WTC11 (cell line): ENCODE measurements around the gene SNX18.

Experiments used
- MAX ChIP-seq: sonication (generic); formaldehyde crosslinking; IDR thresholded peaks from 2 replicates; pipeline ENCODE4 v1.8.0; 2022; ENCODE audit warnings: mild to moderate bottlenecking, missing genetic modification reagents
- NFYB ChIP-seq: sonication (generic); formaldehyde crosslinking; conservative IDR thresholded peaks from 2 replicates; pipeline ENCODE4 v1.8.0; 2022; ENCODE audit warnings: low read depth, missing genetic modification reagents
- TF ChIP-seq, protein P1 (sequence below): fragments of 200-600 bp; IDR thresholded peaks from 2 replicates; pipeline ENCODE4 v1.8.0; 2022; ENCODE audit warnings: antibody characterized with exemption
- TF ChIP-seq, protein P2 (sequence below): sonication (generic); formaldehyde crosslinking; IDR thresholded peaks from 2 replicates; pipeline ENCODE4 v1.8.0; 2022; ENCODE audit warnings: mild to moderate bottlenecking, missing genetic modification reagents

DNA sequence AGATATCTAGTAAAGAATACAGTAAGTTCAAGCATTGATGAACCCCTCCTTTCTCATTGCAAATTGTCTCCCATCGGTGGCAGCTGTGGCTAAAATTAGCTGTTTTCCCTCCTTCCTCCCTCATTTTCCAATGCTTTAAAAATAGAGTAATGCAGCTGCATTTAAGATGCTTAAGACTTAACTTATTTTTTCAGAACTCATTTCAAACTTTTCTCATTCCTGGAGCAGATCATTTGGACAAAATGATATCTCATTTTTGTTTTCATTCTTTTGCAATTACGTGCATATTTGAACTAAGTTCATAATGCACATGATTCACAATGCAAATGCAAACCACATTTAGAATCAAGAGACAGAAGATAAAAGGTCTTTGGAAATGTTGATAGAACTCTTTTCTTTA, 47.4 kb upstream of the SNX18 start:
- TF ChIP-seq, protein P1, sequence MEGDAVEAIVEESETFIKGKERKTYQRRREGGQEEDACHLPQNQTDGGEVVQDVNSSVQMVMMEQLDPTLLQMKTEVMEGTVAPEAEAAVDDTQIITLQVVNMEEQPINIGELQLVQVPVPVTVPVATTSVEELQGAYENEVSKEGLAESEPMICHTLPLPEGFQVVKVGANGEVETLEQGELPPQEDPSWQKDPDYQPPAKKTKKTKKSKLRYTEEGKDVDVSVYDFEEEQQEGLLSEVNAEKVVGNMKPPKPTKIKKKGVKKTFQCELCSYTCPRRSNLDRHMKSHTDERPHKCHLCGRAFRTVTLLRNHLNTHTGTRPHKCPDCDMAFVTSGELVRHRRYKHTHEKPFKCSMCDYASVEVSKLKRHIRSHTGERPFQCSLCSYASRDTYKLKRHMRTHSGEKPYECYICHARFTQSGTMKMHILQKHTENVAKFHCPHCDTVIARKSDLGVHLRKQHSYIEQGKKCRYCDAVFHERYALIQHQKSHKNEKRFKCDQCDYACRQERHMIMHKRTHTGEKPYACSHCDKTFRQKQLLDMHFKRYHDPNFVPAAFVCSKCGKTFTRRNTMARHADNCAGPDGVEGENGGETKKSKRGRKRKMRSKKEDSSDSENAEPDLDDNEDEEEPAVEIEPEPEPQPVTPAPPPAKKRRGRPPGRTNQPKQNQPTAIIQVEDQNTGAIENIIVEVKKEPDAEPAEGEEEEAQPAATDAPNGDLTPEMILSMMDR: no peak
- TF ChIP-seq, protein P2, sequence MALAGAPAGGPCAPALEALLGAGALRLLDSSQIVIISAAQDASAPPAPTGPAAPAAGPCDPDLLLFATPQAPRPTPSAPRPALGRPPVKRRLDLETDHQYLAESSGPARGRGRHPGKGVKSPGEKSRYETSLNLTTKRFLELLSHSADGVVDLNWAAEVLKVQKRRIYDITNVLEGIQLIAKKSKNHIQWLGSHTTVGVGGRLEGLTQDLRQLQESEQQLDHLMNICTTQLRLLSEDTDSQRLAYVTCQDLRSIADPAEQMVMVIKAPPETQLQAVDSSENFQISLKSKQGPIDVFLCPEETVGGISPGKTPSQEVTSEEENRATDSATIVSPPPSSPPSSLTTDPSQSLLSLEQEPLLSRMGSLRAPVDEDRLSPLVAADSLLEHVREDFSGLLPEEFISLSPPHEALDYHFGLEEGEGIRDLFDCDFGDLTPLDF (CRISPR knock-in tag): no peak
- TF ChIP-seq NFYB (CRISPR knock-in tag) (no peak), MAX (CRISPR knock-in tag) (no peak)
